DLD1 (cell line): ENCODE results near the gene CIAPIN1.

ENCODE experiments used
- in situ Hi-C: cut with HindIII; loops from 2 replicates; pipeline ENCODE4 v1.10.0; 2017; ENCODE audit warnings: low sequenced_read_pairs

CIAPIN1 gene

DNA sequence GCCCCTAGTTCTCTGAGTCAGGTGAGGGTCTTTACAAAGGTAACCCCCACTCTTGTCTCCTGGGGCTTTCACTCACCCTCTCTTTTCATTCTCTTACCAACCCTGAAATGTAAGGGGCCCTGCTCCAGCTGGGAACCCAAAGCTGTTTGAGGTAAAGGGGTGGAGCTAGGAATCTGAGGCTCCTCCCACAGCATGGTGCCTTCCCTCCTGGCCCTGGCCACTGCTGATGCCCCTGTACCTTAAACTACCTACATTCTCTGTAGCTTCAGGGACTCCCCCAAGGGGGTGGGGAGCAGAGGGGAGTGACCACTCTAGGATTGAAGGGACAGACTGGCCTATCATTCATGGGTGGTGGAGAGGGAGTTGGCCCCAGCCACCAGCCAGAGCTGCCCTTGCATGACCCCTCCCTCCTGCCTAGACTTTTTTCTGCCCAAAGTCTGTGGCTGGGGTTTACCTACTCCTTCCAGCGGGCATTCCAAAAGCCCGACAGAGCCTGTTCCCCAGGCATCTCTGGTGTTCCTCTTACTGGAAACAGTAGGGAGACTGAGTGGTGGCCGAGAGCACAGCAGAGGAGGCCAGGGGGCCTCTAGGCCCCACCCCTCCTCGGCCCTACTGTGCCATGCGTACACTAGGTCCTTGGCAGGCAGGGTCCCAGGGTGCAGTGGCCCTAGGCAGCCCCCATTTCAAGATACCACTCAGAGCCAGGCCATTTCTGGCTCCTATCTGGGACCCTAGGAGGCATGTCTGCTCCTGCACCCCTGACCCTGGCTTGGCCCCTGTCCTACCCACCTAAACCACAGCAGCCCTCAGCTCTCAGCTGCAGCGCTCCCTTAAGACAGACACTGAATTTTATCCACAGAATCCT, 29.6 kb upstream of the CIAPIN1 start:
- in situ Hi-C loops = no loop called here

- in situ Hi-C loops = no loop called here
Measured at GRCh38 chr16:57475711-57476339, 28.6 kb upstream of the CIAPIN1 start.

- in situ Hi-C loops = no loop called here
Measured at GRCh38 chr16:57474671-57475661, 27.8 kb upstream of the CIAPIN1 start.

- in situ Hi-C loops = no loop called here
Measured at GRCh38 chr16:57473906-57474305, 26.7 kb upstream of the CIAPIN1 start.

- in situ Hi-C loops = no loop called here
Measured at GRCh38 chr16:57473176-57473840, 26.1 kb upstream of the CIAPIN1 start.

DNA sequence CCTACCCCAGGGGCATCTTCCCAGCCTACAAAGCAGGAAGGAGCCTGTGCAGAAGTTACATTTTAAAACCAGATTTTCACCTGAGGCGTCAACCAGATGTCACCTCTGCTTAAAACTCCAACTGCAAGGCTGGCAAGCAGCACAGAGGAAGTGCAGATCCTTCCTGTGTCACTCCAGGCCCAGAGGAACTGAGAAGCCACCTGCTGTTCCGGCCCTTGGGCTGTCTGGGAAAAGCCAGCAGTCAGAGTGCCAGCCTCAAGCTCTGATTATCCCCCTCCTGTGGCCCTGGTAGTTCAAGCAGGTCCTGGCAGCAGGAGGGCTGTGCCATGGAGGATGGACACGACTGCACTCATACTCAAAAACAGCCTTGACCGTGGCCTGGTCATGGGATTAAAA, 25.5 kb upstream of the CIAPIN1 start:
- in situ Hi-C loops = no loop called here

- in situ Hi-C loops = no loop called here
Measured at GRCh38 chr16:57471852-57472664, 24.9 kb upstream of the CIAPIN1 start.

- in situ Hi-C loops = no loop called here
Measured at GRCh38 chr16:57471209-57471608, 24.0 kb upstream of the CIAPIN1 start.

DNA sequence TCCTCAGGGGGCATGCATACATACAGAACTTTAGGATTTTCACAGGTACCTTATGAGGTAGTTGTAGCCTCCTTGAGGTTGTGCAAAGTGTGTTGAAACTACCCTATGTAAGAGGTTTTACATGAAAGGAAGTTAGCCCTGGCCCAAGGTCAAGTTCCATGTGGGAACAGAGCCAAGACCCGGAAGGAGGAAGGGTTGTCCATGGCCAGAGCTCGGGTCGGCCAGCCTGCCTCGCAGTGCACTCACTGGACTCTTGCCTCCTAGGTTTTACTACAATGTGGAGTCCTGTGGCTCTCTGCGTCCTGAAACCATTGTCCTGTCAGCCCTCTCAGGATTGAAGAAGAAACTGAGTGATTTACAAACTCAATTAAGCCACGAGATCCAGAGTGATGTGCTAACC, 23.5 kb upstream of the CIAPIN1 start:
- in situ Hi-C loops = no loop called here

DNA sequence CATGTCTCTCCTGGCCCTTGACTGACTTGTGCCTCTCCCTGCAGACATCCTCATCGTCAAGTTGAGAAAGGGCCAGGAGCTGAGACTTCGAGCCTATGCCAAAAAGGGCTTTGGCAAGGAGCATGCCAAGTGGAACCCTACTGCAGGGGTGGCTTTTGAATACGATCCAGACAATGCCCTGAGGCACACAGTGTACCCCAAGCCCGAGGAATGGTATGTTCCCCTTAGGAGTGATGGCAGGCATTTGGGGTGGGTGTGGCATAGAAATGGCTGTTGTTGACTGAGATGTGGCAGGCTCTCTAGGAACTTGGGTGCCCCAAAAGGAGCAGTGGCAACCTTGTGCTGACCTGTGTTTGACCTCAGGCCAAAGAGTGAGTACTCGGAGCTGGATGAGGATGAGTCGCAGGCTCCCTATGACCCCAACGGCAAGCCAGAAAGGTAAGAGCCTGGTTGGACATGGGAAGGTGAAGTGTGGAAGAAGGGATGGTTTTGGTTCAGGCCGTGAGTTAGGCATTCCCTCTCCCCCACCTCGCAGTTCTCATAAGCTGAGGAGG, 22.8 kb upstream of the CIAPIN1 start:
- in situ Hi-C loops = no loop called here

DNA sequence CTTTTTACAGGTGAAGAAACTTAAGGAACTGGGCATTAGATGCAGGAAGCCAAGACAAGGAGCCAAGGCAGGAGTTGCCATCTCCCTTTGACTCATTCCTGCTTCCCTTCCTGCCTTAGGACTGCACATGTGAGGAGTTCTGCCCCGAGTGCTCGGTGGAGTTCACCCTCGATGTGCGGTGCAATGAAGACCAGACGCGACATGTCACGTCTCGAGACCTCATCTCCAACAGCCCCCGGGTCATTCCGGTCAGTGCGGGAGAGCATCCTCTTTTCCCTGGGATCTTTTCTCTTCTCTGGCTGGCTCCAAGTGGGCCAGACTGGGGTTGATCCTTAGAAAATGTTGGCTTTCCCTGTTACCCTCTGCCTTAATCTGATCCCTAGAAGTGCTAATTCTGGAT, 21.9 kb upstream of the CIAPIN1 start:
- in situ Hi-C loops = no loop called here

GRCh38 chr16:57468346-57468745, 21.2 kb upstream of the CIAPIN1 start:
- in situ Hi-C loops = no loop called here

- in situ Hi-C loops = no loop called here
Measured at GRCh38 chr16:57464523-57464922, 17.3 kb upstream of the CIAPIN1 start.

- in situ Hi-C loops = no loop called here
Measured at GRCh38 chr16:57462978-57463362, 15.8 kb upstream of the CIAPIN1 start.

DNA sequence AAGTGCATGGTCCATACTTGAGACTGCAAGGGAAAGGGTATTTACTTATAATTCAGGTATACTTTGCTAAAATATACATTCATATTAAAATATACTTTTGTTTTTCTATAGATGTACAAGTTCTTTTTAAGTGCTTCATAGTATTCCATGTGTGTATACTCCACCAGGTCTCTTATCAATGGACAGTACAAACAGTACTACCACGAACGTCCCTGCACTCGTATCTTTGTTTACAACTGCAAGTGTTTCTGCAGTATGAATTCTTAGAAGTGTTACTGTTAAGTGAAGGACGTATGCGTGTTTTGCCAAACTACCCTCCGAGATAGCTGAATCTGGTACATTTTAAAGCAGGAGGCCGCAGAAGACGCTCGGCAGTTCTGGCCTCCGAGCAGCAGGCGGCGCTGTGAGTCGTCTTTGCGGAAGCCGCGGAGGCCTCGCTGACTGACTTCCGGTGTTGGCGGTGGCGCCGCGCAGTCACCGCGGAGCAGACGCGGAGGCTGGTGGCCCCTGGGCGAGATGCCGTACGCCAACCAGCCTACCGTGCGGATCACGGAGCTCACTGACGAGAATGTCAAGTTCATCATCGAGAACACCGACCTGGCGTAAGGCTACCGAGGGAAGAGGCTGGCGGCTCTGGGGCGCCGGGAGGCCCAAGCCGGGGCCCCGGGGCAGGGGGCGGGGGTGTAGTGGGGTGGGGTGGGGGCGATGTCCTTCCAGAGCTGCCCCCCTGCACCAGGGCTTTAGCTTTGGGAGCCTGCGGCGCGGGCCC, 15.2 kb upstream of the CIAPIN1 start, which contains the start of gene POLR2C:
Gene POLR2C (plus strand): TSS at position 471 of the 769 bp plus-strand sequence. CDS start 46 bp downstream, at position 517.
- in situ Hi-C loops = no loop called here

DNA sequence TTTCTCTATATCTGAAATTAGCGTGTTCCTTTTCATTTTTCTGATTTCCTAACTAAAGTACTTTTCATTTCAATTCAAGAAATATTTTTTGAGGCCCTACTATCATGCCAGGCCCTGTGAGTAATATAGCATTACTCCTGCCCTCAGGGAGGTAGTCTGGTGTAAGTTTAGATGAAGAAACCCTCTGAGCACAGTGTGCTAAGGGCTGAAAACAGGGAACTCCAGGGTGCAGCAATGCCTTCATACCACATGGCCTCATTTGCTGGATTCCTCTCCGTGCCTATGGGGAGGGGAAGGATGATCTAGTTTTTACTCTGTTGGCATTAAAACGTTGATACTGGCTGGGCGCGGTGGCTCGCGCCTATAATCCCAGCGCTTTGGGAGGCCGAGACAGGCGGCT, 4.8 kb upstream of the CIAPIN1 start:
- in situ Hi-C loops = no loop called here

- in situ Hi-C loops = no loop called here
Measured at GRCh38 chr16:57446531-57447185, 527 bp downstream of the CIAPIN1 start.

DNA sequence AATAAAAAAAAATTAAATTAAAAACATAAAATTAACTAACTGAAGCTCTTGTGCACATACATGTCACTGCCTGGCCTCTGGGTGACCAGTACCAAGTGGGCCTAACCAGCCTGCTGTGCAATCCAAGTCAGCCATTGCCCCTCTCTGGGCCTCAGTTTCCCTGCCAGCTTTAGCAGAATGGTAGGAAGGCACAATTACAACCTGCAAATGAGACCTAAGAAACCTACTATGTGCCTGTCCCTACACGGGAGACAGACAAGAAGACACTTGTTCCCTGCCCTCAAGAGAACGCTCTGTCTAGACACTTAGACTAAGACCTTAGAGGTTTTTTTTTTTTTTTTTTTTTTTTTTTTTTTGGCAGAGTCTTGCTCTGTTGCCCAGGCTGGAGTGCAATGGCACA, 1.7 kb downstream of the CIAPIN1 start:
- in situ Hi-C loops = no loop called here
